GDM1 (cell line): ENCODE data around the gene MYOM1.
"Not testable (repeated sequence)": the region's sequence is repeated elsewhere in the genome, so short reads cannot be mapped to it uniquely, and the experiment has no call there.

Source experiments
- DNase-seq: peaks from one replicate; lab custom pipeline; 2025; lab: John Stamatoyannopoulos, UW

Gene MYOM1

DNA sequence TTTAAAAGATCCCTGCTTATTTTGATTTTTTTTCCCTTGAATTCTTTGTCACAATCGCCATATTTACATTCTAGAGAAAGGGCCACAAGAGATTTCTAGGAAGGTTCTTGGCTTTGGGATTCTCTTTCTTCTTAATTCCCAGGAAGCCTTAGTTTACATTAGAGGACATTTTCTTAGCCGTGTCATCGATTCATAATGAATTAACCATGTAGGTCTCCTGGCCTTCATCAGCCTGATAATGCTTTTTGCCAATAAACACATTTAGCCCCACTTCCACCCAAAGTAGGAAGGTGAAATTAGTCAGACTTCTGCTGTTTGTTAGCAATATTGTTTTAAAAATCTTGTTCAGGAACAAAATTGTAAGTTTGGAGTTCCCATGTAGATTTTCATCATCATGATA lies 135.6 kb downstream of the MYOM1 start:
- DNase-seq: no peak

DNA sequence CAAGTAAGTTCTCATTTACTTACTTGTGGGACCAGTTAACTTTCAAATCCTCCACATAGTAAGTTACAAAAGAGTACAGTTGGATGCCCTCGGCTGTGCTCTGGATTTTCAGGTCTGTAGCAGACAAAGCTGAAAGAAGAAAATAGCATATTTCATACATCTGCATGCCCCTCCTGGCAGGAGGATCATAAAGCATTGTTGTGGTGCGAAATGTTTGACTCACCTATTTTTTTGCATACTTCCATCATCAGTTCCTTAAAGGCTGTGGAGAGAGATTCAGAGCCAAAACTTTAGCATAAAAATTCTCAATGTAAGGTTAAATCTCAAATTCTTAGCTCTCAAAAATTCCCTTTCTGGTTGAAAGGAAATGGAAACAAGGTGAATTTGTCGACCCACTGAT lies 136.0 kb downstream of the MYOM1 start:
- no peak for DNase-seq

DNA sequence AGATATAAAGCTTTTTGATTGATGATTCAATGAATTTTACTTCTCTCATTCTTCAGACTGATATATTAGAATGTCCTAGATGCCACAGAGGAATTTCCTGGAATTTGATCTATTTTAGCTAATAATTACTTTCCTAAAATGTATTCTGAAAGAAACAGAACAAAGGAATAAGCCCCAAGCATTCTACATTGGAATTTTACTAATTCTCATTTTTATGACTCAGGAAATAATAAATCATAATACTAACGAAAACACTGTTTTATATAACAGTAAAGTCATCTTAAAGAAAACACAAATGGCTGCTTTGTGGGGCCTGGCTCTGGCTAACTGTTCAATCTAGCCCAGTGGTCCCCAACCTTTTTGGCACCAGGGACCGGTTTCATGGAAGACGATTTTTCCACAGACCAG lies 138.2 kb downstream of the MYOM1 start:
- no peak for DNase-seq

DNA sequence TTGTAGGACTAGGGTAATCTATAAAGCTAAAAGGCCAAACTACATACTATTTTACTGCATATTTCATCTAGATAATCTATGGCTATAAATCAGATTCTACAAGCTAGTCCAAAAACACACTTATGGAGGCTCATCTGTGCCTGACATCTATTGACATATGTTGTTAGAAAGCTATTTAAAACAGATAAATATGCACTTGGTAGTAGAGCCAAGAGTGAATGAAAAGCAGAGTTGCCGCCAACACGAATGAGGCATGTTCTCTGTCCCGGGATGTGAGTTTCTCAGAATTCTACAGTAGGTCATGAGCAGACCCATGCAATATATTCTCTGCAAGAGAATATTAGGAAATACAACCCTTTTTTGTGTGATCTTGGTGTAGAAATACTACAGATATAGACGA lies 140.1 kb downstream of the MYOM1 start:
- DNase-seq: no peak

DNA sequence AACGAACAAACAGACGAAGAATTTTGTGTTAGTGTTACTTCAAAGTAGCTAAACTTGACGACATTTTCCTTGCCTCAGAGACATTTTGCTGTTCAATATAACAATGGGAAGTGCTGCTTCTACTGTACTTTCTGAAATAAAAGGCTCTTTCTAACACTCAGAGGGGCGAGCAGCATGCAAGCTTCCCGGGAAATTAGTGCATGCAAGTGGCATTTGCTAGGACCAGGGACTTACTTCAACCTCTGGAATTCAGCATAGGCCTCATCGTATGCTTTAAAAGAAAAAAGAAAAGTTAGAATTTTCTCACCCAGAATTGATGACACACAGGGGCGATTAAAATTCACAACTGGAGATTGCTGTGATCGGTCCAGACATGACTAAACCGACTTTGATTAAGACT lies 144.3 kb downstream of the MYOM1 start:
- no peak for DNase-seq

DNA sequence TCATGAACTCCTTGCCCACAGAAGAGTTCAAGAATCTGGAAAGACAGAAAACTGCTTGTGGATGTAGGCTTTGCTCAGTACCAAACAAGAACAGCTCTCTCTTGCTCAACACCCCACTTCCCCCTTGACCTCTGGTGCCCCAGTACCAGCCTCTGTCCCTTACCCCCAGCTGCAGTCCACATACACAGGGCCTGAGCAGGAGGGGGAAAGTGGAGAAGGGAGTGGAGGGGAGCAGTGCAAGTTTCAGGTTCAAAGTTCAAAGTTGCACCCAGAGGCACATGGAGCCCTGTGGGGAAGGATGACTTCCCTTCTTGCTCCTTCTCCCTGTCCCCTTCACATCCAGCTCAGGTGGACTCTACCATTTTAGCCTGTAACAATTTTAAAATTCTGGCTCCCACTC lies 145.7 kb downstream of the MYOM1 start:
- no peak for DNase-seq

DNA sequence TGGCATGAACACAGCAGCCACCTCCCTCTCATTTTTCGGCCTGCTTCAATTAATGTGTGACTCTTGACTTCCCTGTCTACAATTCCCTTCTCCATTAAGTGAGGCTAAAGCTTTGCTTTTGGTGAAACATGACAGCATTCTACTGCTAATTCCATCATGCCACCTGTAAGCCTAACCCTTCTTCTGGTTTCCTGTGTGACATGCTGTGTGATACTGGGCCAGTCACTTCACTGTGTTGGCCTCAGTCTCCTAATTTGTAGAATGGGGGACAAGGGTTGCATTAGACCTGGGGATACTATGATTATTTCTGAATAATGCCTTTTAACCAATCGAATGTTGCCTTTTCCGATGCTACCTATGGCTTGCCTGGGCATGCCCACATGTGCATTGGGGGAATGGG lies 146.4 kb downstream of the MYOM1 start:
- not testable (repeated sequence) for DNase-seq

DNA sequence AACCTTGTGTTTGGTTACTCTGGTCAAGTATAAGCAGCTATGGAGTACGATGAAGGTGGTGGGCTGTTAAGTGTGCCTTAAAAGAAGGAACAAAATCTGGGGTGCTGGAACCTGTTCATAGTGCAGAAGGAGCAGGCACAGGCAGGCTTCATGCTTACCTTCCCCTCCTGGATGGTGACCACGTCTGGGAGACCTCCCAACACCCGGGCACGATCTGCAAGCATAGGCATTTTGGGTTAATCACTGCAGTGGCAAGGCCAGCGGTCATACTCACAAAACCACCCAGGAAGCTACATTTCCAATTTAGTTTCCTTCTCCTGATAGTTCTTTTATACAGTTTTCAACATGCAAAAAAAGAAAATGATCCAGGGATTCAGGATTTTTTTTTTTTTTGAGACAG lies 148.1 kb downstream of the MYOM1 start:
- DNase-seq: no peak

DNA sequence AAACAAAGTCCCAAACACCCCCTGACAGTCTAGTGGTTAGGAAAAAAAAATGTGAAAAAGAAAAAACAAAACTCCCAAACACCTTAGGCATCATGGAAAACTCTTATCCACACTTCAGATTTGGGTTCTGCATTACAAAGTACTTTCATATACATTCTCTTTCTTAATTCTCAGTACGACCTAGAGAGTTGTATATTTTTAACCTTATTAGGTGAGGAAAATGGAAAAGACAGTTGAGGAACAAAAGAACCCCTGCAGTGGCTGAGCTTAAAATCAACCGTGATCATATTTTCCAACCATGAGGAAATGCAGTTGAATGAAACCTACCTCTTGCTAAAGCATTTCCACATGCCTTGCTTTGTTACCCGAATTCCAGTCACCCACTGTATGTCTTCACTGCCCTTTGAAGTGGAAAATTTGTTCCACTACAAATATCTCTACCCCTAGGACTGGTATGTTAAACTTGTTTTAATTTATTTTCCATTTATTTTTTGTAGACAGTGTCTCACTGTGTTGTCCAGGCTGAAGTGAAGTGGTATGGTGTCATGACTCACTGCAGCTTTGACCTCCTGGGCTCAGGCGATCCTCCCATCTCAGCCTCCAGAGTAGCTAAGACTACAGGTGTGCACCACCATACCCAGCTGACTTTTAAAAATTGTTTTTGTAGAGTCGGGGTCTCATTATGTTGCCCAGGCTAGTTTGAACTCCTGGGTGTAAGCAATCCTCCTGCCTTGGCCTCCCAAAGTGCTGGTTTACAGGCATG lies 149.9 kb downstream of the MYOM1 start:
- DNase-seq: no peak

DNA sequence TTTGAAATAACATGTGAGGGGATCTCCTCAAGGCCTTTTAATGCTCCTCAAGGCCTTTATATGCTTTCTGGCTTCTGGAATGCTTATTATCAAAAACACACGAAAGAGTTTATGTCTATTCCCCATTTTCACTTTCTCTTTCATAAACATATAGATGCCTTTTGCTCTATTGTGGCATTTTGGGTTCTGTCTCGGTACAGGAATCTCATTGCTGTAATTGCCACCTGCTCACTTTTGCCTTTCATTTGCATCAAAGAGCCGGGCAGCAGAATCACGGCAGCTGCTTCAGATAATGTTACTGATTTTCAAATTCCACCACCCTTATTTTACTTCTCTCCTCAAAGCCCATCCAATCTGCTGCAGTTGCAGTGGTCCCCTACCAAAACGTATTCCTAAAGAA lies 152.0 kb downstream of the MYOM1 start:
- no peak for DNase-seq

DNA sequence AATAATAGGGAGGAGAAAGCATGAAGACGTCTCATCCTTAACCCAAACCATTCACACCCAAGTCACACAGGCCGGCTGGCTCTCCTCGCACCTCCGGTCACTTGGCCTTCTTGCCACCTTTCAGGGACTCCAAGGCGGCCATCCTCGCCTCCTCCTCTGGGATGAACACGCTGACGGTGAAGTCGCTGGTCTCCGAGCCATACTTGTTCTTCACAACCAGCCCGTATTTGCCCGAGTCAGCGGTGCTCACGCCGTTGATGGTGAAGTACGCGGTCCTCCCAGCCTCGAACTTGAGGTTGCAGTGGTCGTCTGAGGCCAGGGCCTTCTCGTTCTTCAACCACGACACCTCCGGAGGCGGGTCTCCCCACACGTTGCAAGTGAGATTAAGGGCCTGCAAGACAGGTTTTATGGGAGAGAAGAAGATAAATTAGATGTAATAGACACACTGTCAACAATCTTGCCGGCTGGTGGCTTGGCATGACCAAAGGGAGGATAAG lies 152.6 kb downstream of the MYOM1 start:
- DNase-seq: no peak

DNA sequence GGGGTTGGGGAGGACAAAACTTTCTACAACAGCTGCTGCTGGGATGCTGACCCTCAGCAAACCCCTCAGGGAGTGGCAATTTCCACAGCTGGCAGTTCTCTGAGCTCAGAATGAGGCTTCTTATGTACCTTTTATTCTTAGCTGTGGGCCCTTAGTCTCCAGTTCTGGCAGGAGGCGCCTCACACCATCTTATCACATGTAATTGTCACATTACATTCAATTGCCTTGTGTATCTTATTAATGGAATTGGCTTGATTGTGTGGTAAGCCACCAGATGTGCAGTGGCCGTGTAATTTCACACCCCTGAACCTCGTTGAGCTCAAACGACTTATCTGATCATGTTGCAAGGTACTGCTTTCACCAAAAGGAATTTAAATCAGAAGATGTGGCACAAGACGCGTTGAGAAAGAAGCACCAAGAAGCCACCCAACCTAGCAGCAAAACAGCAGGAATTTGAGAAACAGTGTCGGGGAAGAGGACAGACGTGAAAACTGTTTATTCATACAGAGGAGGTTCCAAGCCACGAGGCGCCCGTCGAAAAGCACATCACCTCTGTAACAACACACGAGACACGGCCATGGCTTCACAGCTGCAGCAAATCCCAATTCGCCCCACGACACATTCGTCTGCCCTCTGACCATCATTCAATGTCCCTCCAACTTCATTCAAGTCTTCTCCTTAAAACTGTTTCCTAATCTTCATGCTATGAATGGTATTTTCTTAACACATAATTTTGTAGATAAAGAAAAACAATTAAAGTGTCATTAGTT lies 153.2 kb downstream of the MYOM1 start:
- DNase-seq: no peak

DNA sequence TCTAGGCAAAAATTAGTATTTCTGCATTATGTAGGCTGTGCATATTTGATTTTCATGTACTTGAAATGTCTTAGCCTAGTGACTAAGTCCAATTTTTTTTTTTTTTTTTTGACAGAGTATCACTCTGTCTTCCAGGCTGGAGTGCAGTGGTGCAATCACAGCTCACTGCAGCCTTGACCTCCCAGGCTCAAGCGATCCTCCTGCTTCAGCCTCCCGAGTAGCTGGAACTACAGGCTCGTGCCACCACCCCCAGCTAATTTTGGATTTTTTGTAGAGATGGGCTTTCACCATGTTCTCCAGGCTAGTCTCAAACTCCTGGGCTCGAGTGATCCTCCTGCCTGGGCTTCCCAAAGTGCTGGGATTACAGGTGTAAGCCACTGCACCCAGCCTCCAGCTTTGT lies 156.0 kb downstream of the MYOM1 start:
- DNase-seq: not testable (repeated sequence)

DNA sequence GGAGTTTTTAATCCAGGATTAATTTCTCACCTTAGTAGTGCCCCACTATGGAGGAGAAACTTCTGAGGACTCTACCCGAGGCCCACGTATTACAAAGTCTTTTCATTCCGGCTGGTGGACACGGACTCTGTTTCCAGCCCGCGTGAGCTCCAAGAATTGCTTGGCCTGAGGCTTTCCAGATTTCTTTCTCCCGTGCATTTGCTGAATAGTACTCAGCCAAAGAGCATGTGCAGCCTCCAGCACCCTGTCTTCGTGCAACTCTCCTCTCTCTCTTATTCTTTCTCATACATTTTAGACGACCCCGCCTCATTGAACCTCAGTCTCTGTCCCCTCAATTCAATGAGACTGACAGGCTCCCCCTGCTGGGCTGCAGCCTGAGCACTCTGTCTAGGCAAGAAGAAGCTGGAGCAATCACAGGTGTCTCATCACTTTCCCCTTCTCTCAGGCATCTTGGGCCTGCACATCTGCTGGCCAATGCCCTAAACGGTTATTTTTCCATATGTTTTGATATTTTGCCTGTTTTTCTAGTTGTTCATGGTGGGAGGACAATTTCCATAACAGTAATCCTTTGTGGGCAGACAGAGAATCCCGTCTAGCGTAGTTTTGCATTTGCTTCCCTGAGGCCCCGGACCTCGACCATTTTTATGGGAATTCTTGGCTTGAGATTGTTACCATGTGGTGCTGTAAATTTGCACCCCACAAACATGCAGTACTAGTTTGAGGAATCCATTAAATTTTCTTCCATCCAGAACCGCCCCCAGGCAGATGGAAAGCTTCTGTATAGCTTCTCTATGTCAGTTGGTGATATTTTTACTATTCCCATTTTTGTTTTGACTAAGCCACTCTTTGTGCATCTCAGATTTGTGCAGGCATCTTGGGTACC lies 156.7 kb downstream of the MYOM1 start:
- peak; percentile 59 for DNase-seq

DNA sequence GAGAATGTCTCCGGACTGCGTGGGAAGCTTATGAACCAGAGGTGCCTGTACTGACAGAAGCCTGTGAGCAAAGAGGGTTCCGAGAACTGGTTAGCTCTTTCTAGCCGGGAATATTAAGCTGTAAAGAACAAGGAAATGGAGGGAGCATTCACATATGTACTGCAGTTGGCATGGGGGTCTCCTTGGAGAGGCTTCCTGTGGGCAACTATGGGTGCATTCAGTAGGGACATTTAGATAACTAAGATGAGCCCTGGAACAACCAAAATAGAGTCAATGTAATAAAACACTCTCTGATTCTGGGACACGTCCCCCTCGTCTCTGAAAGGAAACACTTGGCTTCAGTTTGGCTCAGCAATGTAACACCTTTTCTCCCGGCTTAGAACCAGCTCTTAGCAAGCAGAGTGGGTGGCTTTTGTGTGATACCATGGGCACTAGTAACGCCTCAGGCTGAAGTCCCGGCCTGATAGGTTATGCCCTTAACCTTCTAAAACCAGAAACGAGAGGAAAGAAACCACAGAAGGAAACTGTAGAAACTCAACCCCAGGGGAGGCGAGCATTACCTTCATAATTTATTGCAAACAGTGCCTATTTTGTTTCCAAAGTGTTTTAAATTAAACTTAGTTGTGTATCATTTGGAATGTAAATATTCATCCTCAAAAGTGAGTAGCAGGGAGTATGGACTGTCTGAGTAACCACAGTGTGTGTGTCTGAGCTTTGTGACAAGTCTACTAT lies 158.0 kb downstream of the MYOM1 start:
- peak; percentile 48 for DNase-seq

DNA sequence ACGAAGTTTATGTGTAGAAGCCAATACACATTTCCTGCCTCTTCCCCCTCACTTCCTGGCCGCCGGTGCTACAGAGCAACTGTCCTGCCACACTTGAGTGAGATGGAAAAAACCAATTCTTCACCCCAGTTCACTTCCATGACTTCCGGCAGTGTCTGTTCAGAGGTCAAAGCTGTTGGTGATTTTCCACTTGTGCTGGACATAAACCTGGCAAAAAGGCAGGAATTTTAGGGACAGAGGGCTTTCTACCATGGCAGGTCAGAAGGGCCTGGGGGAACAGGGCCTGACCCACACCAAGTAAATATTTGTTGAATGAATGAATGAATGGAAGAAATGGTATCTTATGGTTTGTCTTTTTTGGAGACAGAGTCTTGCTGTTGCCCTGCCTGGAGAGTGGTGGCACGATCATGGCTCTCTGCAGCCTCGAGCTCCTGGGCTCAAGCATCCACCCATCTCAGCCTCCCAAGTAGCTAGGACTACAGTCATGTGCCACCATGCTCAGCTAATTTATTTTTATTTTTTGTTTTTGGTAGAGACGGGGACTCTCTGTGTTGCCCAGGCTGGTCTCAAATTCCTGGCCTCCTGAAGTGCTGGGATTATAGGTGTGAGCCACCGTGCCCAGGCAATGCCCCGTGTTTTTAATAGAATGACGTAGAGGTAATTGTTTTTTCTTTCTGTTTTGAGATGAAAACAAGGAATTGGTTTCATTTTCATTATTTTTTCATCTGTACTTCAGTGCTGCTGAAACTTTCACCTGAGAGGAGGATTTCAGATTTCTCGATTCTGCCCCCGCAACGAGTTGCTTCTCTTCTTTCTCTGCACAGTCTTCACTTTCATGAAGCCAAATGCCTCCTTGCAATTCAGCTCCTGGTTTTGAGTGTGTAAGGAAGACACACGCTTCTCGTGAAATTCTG lies 158.8 kb downstream of the MYOM1 start:
- peak; percentile 25 for DNase-seq

DNA sequence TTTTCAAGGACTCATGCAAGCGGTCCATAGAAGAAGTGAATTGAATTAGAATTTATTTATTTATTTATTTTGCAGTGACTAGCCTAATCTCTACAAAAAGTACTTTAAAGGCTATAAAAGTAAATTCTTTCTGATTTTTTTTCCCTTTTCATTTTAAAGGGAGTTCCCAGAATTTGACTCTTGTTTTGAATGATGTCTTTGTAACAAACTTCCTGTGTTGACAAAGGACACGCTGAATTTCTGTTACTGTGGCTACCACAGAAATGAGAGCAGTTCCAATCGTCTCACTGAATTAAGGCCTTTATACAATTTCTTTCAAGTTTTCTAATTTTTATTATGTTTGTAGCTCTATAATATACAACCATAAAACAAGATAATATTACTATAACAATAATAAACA lies 160.5 kb downstream of the MYOM1 start:
- no peak for DNase-seq

DNA sequence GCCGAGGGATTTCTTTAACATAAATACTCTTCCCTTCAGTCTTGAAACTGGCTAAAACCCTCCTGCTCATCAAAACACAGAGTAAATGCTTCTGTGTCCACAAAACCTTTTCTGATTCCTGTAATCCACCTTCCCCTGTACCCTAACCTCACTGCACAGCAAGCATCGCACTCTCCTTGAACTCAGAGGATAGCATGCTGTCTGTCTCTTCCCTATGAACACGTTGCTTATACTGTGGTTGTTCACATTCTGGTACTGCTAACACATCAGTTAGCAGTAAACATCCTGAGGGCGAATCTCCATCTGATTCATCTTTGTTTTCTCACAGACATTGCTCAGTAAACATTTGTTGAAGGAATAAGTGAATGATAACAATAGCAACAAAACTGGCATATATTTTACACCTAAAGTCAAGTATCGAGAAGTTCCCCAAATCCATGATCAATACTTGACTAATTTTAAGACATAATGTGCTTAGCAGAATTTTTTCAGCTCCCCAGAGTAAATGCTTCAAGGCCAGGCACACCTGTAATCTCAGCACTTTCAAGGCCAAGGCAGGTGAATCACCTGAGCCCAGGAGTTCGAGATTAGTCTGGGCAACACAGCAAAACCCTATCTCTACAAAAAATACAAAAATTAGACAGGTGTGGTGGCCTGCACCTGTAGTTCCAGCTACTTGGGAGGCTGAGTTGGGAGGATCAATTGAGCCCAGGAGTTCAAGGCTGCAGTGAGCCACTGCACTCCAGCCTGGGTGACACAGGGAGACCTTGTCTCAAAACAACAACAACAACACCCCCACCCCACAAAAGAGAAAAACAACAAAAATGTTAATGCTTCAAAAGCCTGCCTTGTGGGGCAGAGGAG lies 161.2 kb downstream of the MYOM1 start:
- DNase-seq: no peak

DNA sequence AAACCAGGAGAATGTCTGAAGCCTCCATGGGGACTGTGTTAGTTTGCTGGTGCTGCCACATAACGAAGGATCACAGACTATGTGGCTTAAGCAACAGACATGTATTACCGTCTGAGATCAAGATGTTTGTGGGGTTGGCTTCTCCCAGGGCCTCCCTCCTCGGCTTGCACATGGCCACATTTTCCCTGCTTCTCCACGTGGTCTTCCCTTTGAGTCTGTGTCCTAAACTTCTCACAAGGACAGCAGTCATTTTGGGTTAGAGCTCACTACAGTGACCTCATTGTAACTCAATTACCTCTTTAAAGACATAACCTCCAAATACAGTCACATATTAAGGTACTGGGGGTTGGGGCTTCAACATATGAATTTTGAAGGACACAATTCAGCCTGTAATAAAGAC lies 162.2 kb downstream of the MYOM1 start:
- DNase-seq: no peak

DNA sequence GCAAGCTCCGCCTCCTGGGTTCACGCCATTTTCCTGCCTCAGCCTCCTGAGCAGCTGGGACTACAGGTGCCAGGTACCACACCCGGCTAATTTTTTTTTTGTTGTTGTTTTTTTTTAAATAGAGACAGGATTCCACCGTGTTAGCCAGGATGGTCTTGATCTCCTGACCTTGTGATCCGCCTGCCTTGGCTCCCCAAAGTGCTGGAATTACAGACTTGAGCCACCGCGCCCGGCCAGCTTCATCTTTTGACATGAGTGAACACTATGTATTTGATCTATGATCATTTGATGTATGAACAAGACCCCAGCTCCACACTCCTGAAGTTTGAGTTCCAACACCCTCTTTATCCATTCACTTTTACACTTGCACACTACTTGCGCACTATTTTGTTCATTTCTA lies 163.5 kb downstream of the MYOM1 start:
- no peak for DNase-seq
